GM21423 (cell line): ENCODE data around the gene MUC20.

Source experiments
- ATAC-seq: cut with Tn5 transposase; IDR thresholded peaks from one replicate; pipeline ENCODE4 v1.9.1; 2021; ENCODE audit warnings: mild to moderate bottlenecking, moderate library complexity; ENCODE audit not compliant: unreplicated experiment

The MUC20 gene

GRCh38 chr3:195753581-195753980, 32.8 kb downstream of the MUC20 start:
- no peak for ATAC-seq

DNA sequence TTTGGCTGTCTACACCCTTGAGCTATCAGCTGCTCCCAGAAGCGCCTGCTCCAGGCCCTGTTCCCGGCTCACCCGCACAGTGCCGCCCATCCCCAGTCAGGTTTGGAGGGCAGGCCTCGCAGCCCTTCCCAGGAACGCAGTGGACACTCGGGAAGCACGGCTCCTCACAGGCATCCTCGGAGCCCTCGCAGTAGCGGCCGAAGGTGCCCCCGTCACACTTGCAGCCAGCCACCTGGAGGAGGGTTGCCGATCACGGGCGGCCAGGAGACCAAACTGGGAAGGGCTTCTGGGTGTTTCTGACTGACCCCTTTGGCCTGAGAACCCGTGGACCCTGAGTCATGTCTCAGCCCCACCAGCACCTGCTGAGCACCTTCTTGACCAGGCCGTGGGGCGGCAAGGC, 33.4 kb downstream of the MUC20 start:
- ATAC-seq: no peak

DNA sequence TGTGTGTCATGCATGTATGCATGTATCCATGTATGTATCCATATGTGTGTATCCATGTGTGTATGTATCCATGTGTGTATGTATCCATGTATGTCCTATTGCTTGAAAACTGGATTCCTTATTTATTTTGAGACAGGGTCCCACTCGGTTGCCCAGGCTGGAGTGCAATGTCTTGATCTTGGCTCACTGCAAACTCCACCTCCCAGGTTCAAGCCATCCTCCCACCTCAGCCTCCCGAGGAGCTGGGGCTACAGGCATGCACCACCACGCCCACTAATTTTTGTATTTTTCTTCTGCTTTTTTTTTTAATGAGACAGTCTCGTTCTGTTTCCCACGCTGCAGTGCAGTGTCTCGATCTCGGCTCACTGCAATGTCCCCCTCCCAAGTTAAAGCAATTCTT, 34.1 kb downstream of the MUC20 start:
- no peak for ATAC-seq

DNA sequence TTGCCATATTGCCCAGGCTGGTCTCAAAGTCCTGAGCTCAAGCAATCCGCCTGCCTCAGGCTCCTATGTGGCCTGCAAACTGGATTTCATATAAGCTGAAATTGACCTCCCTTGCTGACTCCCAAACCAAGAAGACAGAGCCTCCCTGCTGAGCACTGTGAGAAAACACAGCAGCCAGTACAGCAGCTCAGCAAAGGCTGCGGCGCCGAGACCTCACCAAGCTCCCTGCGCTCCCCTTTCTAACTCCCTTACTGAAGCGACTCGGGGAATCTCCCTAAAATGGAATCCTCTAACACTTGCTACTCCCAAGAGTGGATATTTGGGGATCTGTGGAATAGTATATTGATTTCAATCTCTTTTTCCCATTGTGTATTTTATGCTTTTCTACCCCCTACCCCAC, 34.6 kb downstream of the MUC20 start:
- no peak for ATAC-seq

- ATAC-seq: no peak
Measured at GRCh38 chr3:195755791-195756676, 35.3 kb downstream of the MUC20 start.

DNA sequence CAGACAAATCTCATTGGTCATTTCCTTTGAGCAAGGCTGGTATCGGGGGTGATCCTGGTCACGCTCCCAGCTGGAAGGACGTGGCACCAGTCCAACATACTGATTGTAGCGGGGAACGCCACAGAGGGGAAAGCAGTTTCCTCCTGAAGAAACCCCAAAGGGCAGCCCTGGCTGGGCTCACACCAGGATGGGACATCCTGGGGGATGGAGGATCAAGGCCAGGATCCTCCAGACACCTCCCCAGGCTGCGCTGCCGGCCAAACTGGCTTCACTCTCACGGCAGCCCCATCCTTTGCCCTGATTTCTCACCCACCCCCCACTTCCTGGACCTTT, 36.6 kb downstream of the MUC20 start:
- ATAC-seq: no peak

DNA sequence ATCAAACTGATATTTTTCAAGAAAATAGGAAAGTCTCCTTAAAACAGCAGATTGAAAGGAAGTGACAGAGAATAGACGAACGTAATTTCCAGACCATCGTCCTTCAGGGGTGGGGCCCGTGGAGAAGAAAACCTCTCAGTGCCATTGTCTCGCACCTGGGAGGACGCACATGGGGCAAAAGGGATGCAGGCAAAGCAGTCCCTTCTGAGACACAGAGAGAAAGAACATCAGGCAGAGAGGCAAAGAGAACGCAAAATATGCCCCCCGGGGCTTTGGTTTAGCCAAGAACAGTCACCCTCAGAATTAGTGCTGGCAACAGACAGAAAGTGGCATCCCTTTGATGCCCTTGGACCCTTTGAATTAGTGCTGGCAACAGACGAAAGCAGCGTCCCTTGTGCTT, 37.0 kb downstream of the MUC20 start:
- ATAC-seq: no peak

DNA sequence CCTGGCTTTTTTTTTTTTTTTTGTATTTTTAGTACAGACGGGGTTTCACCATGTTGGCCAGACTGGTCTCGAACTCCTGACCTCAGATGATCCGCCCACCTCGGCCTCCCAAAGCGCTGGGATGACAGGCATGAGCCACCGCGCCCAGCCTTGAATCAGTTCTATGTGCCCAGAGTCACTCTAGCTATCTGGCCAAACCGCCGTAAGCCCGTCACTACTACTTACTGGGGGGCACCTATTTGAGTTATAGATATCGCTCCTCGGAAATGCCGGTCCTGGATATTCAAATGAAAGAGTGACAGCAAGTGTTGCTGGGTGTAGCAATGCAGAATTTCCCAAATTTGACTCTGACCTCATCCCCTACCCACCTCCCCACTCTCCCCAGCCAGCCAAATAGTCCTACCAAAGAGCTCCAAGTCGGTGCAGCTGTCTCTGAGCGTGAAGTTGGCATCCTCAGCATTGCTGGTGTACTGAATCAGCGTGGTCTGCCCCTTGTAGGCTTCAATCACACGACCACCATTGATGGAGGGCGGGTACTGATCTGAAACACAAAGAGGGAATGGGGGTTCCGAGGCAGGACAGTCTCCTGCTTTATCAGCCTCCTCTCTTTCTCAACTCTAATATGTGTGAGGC, 38.1 kb downstream of the MUC20 start:
- no peak for ATAC-seq

- no peak for ATAC-seq
Measured at GRCh38 chr3:195760345-195761122, 39.8 kb downstream of the MUC20 start.

GRCh38 chr3:195761123-195761566, 40.4 kb downstream of the MUC20 start:
- no peak for ATAC-seq

DNA sequence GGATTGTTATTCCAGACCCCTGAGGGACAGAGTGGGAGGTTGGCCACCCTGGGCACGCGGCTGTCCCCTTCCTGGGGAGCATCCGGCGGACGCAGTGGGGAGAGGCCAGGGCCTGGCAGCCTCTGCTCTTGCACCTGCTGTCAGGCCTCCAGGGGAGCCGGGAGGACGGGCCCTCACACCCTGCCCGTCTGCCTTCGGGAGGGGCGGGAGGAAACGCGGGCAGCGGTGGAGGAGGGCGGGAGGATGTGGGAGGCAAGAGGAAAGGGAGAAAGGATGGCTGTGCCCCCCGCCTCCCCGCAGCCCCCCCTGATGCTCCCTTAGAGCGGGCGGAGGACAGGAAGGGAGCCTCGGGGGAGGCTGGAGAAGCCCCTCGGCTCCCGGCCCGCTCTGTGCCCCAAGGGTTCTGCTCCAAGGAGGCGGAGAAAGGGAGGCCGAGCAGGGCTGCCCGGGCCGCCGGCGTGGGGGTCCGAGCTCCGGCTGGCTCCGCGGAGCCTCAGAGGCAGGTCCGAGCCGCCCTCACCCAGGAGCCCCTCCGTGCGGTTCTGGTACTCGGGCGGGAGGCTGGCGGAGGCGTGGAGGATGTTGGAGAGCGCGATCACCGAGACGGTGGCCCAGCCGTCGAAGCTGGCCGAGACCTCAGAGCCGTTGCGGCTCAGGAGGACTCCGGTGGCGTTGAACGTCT, 40.9 kb downstream of the MUC20 start:
- no peak for ATAC-seq

DNA sequence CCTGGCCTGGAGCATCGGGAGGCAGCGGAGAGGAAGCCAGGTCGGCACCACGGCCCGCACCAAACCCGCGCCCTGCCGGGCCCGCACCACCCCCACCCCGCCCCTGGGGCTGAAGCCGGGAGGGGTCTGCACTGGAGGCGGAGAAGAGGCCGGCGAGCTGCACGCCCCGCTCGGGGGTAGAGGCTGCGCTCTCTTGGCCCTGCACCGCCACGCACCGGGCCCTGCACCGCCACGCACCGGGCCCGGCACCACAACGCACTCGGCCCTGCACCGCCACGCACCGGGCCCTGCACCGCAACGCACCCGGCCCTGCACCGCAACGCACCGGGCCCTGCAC, 41.4 kb downstream of the MUC20 start:
- ATAC-seq: no peak

GRCh38 chr3:195762611-195763010, 41.8 kb downstream of the MUC20 start:
- no peak for ATAC-seq

DNA sequence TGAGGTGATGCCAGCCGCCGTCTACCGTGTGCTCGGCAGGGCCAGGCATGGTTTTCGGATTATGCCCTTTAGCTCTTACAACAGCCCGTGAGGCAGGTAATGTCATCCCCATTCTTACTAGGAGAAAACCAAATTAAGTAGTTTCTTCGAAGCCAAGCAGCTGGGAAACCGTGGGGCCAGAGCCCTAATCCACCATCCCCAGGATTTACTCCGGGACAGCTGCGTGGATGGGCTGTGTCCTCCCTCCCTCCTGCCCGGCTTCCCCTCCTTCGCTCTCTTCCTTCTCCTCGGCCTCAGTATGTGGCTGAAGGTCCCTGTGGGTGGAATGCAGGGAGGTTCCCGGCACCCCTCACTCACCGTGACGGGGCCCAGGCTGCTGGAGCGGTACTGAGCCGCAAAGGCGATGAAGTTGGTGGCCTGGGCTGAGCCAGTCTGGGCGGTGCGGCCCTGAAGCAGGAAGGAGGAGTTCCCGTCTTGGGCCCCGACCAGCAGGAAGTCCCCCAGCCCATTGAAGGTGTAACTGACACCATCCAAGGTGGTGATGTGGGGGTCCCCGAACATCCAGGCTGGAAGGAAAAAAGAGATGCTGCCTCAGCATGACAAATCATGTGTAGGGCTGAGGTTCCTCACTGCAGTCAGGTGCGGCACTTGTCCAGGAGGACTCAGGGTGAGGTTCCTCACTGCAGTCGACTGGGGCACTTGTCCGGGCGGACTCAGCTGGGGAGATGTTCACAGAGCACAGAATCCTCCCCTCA, 42.5 kb downstream of the MUC20 start:
- ATAC-seq: no peak

DNA sequence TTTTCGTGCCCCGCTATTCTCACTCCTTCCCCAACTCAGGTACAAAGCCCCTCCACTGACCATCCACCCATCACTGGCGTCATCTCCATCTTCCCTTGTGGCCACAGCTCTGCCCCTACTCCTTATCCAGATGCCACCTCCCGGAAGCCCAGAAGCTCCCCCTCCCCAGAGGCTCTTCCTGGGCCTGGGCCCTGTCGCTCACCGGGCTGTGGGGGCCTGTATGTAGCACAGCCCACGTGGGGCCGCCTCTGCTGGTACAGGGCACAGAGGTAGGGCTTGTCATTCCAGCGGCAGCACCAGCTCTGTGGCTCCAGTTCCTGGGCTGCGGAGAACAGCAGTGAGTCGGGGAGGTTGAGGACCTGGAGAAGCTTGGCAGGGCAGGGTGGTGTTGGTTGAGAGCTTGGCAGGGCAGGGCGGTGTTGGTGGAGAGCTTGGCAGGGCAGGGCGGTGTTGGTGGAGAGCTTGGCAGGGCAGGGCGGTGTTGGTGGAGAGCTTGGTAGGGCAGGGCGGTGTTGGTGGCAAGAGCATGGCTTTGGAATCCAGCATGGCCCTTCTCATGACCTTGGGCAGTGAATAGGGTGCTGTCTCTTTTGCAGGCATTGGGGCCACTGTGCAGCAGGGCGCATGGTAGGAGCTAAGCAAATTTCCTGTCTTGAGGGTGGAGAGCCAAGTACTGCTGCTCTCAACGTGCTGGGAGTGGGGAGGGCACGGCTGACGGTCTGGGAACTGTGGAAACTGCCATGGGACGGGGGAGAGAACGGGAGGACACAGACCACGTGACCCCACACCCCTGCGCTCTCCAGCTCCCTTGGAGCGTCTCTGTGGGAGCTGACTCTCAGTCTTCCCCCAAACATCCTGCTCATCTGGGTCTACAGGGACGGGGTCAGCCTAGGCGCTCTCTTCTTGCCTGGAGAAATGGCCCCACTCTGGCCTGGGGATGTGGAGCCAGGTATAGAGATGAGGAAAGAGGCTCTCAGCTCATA, 43.4 kb downstream of the MUC20 start:
- no peak for ATAC-seq

- ATAC-seq: no peak
Measured at GRCh38 chr3:195764961-195765706, 44.4 kb downstream of the MUC20 start.

DNA sequence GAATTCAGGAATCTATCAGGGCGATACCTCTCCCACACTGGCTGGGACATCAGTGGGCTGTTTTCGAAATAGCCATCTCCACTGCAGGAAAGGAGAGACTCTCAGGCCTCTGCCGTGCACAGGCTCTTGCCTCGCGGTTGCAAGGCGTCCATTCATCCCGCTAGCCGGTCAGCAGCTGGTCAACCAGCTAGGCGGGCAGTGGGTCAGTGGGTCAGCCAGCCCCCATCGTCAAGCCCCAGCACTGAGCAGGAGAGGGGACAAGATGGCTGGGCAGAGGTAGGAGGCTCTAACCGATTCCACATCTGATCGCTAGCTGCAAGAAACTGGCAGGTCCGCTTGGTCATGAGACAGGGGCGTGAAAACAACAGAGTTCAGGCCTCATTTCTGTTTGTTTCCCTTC, 45.9 kb downstream of the MUC20 start:
- ATAC-seq: no peak

- no peak for ATAC-seq
Measured at GRCh38 chr3:195767792-195768191, 47.0 kb downstream of the MUC20 start.

DNA sequence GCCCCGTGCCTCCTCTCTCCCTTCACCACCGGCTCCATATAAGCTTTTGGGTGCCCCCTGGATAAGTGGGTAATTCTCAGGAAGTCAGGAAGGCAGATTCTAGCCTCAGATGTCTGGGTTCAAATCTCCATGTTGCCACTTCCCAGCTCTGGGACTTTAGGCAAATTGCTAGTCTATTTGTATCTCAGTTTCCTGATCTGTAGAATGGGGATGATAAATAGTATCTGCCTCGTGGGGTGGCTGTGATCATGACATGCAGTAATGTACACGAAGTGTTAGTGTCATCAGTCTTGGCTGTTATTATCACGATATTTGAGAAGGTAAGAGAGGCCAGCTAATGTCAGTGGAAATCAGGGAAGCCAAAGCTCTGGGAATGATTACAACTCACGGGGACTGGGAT, 47.6 kb downstream of the MUC20 start:
- no peak for ATAC-seq
